GM19452 (cell line): ENCODE data around the gene SAMD9L.

Source experiments
- ATAC-seq: cut with Tn5 transposase; IDR thresholded peaks from one replicate; pipeline ENCODE4 v1.9.1; 2021; ENCODE audit not compliant: unreplicated experiment

Gene SAMD9L

DNA sequence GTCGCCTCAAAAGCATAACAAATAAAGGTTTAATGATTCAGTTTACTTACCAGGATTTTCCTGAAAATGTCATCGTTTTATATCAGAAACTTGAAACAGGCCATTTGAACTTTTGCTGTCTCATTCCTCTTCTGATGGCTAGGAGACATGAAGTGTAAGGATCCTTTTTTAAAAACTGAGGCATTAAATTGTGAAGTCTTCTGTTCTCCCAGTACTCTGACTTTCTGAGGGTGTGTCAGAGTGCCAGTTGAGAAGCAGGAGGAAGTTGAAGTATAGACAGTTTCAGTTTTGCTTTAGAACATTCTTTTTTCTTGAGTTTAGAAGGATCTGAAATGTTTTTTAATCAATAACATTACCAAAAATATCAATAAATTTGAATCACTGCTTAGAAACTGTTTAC lies at the start of gene SAMD9L:
TSS of gene SAMD9L (minus strand) at position 242 of the 400 bp plus-strand sequence. CDS start 12,414 bp downstream, outside the sequence.
- peak; percentile 64 for ATAC-seq

DNA sequence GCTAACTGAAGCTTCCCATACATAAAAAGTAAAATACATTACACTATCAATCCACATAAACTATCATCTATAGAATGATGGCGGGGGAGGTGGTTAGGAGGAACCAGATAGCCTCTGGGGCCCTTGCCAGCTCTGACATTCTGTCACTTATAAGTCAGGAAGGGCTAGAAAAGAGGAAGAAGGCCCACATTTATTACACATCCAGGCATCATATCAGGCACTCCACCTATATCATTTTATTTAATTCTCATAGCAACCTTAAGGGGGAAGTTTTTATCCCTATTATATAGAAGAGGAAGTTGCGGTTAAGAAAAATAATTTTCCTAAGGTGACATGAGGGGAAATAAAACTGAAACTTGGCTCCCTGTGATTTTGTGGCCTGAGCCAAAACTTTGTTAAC lies 48.2 kb upstream of the SAMD9L start:
- no peak for ATAC-seq

DNA sequence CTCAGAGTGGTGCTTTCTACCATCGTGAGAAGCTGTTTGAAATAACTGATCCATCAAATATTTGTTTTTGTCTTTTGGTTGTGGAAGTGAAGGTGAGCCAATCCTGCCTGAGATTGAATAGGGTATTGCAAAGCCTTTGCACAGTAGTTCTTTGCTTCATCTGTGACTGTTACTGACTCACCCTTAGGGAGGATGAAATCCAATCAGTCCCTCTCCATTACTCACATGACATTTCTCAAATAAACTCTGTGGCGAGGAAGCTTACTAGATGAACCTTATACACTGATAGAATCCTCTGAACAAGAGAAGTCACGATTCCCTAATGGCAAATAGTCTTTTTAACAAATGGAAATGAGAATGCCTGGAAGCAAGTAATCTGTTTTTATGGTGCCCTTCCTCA lies 46.2 kb upstream of the SAMD9L start:
- no peak for ATAC-seq

DNA sequence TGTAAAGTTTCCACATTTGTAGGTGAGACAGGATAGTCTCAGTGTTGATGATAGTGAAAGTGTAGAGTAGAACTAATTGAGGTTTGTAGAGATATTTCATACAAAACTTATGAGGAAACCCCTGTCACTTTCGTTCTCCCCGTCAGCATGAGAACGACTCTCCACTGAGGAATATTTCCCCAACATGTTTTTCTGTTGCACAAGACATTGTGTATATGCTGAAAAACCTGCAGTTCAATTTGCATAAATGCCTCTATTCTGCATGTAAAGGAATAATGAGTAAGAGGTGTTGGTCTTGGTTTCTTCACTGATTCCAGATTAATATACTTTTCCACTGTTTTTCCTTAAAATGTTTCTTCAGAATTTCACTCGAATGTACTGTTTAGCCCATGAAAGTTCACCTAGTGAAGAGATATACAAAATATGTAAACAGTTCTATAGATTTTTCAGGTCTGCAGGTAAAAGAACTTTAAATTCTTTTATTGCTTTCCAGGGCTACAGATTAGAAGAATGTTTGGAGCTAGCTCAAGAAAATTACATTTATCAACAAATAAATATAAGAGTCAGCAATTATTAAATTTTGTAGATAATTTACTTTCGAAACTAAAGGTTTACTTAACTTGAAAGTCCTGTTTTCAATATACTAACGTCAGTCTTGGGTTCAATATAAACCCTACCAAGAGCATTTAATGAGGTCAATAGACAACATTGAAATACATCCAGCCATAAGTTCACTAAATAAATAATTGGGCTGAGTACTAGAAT lies 40.9 kb upstream of the SAMD9L start:
- ATAC-seq = no peak

DNA sequence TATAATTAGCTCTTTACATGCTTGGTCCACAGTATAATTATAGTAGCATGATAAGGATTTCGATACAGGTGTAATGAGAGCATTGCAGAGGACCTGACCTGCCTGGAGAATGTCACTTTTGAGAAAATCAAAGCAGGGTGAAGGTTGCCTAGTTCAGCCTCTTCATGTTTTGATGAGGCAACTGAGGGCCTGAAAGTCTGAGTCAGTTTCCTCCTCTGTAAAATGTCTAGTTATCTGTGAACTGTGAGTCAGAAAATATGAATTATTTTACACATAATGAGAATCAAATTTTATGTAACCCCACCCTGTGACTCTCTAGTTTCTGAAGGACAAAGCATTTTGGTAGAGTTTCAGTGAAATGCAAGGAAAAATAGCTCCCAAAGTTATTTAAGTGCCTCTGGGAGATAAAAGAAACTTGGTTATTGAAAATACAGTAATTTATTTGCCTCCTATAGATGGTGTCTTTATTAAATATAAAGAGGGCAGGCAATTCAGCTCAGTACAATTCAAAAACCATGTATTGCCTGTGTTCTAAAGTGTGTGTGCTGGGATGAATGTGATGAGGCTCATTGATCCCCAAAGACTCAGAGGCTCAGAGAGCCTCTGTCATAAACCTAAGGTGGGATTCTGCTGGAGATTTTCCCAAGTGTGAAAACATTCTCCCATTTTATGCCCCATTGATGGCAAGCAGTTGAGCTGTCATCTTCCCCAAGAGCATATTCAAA lies 37.3 kb upstream of the SAMD9L start:
- no peak for ATAC-seq

DNA sequence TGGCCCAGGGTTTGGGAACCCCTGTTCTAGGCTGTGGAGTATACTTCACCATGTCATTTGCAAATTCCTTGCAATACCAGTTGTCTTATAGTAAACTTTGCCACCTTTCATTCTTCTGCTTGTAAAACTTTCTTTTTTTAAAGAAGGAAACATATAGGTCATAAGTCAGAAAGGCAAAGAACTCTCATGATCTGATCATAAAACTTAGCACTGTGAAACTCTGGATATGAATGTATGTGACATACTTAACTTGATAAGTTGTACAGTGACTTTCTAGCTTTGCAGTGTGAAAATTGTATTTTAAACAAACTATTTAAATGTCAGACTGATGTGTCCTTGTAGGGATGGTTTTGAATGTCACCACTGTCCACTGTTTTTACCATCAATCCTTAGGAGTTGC lies 31.0 kb upstream of the SAMD9L start:
- ATAC-seq = no peak

DNA sequence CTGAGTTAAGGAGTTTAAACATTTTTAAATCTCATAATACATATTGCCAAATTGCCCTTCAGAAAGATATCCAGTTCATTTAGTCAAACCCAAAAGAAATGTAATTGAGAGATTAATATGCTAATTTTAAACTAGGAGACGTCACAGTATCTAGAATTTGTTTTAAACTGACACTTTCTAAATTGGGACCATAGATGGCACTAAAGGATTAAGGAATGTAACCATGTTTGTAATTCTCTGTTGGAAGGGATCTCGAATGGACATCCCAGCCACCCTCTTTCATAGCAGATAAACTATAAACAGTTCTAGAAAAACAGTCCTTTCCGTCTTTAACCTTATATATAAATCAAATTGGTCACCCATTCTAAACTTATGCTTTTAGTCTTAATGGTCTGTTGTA lies 30.0 kb upstream of the SAMD9L start:
- no peak for ATAC-seq

DNA sequence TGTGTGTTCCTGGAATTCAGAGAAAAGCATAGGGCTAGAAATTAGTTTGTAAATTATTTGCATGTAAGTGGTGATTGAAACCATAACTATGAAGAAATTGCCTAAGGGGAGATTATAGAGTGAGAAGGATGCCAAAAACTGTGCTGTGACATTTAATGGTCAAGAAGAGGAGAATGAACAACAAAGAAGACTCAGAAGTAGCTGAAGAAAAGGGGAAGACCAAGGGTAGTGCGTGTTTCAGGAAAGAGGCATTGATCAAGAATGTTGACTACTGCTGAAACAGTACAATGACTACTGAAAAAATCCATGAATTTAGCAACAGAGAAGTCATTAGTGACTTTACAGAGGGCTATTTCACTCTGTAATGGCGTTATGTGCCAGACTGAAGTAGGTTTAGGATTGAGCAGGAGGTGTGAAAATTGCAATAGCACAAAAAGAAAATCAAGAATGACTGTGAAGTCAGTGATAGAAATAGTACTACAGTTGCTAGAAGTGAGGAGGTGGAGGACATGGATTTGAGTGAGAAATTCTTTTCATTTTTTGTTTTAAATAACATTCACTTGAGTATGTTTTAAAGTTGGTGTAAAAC lies 28.9 kb upstream of the SAMD9L start:
- no peak for ATAC-seq

DNA sequence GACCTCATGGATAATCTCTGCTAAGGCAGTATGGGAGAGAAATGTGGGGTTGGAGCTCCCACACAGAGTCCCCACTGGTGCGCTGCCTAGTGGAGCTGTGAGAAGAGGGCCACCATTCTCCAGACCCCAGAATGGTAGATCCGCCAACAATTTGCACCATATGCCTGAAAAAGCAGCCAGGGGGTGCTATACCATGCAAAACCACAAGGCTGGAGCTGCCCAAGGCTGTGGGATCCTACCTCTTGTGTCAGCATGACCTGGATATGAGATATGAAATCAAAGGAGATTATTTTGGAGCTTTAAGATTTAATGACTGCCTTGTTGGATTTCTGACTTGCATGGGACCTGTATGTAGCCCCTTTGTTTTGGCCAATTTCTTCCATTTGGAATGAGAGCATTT lies 27.0 kb upstream of the SAMD9L start:
- ATAC-seq = no peak

DNA sequence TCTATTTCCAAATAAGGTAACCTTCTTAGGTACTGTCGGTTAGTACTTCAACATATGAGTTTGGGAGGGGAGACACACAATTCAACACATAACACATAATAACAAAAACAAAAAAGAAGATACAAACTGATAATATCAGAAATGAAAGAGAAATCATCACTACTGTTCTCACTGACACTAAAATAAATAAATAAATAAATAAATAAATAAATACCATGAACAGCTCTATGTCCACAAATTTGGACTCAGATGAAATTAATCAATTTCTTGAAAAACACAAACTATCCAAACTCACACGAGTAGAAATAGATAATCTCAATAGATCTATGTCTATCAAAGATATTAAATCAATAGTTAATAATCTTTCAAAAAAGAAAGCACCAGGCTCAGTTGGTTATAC lies 24.5 kb upstream of the SAMD9L start:
- ATAC-seq = no peak

DNA sequence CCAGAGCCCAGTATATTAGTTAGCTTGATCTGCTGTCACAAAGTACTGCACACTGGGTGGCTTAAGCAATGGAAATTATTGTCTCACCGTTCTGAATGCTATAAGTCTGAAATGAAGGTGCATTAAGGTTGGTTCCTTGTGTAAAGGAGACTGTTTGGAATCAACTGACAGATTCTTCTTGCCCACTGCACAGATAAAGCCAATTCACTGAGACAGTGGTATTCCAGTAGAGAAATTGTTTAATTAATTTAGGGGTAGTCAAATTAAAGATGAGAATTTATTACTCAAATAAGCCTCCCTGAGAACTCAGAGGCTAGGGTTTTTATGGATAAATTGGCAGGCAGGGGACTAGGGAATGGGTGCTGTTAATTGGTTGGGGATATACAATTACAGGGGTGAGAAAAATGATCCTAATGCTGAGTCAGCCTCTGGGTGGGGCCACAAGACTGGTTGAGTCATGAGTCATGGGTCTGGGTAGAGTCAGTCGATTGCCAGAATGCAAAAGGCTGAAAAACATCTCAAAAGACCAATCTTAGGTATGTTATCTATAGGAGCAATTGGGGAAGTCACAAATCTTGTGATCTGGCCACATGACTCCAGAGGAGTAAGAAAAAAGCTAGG lies 23.5 kb upstream of the SAMD9L start:
- ATAC-seq = no peak

DNA sequence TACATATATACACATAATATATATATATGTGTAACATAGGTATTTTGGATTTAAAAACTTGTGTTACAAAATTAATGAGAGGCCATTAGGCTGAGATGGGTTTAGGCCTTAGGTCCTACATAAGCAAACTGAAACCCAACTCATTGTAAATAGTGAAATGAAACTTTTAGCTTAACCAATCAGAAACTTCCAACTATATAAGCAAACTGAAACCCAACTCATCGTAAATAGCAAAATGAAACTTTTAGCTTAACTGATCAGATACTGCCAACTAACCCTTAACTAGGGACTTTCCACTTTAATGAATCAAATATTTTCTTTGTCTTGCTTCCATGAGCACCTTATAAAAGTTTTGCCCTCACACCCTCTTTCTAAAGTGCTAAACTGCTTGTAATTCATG lies 17.3 kb upstream of the SAMD9L start:
- ATAC-seq = peak; percentile 99

DNA sequence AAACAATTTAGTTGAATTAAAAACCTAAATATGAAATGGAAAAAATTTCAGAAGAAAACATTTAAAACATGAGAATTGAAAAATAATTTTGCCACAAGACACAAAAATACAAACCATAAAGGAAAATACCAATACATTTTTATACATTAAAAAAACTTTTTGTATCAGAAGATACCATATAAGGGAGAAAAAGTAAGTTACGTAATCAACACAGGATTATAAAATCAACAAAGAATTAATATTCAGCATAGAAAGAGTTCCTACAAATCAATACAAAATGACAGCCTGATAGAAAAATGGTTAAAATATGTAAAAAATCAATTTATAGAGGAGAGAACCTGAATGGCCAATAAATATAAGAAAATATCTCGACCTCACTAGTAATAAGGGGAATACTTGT lies 16.6 kb upstream of the SAMD9L start:
- no peak for ATAC-seq

DNA sequence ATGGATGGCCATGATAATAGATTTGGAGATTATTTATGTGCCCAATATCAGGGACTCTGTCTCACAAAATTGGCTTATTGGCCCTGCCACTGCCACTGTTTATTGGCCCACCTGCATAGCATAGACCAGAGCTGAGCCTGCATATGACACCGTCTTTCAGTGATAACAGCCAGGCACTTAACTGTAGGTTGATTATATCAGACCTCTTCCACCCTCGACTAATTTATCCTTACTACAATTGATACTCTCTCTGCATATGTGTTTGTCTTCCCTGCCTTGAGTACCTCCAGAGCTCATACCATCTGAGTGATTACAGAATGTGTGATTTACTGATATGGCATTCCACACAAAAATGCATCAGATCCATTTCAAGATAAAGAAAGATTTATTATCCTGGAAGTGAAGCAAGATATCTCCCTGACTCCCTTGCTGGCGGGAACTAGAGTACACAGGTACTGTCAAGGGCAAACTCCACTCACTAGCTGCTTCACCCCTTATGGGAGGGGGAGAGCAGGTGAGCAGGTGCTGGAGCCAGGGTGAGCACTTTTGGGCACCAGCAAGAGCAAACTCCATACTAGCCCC lies 13.1 kb upstream of the SAMD9L start:
- ATAC-seq = no peak

DNA sequence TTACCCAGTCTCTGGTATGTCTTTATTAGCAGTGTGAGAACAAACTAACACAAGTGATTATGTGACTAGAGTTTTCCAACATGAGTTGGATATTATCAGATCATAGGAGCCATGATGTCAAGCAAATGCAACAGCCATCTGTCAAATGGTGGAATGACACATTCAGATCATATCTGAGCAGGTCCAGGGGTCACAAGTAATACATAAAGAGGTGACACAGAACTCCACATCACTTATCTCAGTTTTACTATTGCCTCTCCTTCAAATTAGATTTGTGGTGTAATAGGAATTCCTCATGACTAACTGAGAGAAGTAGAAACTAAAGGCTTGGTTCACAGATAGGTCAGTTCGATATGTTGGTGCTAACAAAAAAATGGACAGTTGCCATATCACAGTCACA lies 12.2 kb upstream of the SAMD9L start:
- no peak for ATAC-seq

DNA sequence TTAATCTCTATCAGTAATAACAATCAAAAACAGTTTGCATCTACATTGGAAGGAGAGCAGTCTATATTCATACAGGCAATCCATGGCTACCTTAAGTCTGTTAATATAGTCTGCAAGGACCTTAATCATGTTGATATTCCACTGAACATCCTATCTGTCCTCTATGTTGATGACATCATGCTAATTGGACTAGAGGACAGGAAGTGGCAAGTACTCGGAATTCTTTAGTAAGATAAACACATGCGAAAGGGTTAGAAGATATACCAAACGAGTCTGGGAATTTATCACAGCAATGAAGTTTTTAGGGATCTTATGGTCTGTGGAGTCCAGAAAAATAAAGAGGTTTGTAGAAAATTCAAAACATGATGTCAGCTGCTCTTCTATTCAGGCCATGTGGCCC lies 11.3 kb upstream of the SAMD9L start:
- no peak for ATAC-seq

DNA sequence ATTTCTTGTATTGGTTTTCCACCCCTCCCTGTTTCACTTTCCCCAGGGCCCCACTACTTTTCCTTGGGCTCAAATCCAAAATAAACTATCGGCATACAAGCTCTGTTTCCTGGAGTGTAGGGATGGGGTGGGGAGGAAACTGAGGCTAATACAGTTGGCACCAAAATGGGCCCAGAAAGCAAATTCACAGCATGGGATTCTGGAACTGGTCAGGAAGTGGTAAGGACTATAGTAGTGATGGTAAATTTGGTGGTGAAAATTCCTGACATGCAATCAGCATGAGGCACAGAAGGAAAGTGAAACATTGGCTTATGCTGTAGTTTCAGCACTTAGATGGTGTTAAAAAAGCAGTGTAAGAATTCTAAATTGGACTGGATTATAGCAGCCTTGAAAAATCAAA lies 8.7 kb upstream of the SAMD9L start:
- ATAC-seq = no peak

DNA sequence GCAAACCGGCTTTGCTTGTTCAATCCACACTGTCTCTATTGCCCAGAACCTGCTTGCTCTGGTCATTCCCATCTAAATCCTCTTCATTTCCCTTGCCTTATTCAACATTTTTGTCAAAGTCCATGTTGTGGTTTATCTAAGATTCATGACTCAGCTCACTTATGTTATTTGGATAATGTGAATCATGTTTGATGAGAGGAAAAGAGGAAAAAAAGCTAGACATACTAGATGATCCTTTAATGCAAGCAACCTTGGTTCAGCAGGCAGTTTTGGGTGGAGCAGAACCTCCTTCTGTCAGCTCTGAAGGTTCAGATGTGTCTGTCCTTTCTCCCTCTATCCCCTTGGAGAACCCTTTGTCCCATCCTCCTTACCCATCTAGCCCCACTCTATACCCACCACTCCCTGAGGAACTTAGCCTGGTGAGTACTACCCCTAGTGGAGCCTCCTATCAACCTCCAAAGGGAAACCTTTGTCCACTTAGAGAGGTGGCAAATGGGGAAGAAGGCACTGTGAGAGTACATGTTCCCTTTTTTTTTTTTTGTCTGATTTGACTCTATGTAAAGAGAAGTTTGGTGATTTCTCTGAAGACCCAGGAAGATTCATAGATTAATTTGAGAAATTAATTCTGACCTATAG lies 2.1 kb upstream of the SAMD9L start:
- no peak for ATAC-seq

DNA sequence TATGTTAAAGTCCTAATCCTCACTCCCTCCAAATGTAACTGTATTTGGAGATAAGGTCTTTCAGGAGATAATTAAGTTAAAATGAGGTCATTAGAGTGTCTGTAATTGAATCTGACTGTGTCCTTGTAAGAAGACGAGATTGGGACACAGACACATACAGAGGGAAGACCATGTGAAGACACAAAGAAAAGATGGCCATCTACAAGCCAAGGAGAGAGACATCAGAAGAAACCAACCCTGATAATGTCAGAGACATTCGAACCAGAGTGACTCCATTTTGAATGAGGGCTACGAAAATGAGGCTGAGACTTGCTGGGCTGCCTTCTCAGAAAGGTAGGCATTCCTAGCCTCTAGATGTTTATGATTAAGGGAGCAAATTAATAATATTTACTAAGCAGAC lies 542 bp upstream of the SAMD9L start:
- ATAC-seq = no peak

DNA sequence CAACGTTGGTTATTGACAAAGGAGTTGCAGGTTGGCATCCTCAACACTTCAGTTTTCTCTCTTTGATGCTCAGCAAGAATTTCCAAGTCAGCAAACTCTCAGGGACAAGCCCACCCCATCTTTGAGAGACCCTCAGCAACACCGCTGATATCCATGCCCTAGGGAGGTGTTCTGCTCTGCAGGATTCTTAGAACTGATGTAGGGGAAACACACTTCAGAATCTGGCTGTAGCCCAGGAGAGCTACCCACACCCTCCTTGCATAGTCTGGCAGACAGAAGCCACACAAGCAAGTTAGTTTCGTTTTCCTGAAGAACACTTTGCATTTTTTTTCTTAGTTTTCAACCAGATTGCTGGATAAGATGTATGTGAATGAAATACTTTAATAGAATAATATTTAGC lies 822 bp downstream of the SAMD9L start:
- ATAC-seq = peak; percentile 72
